Activated naive CD8-positive, alpha-beta T cell treated with anti-CD3 and anti-CD28 coated beads, Interleukin-2, amount 10 ng/mL, durations not matched to agents 7 days and 5 days (primary cell): Measurements from ENCODE around the gene C14orf119. TPM values are rescaled to one million over a fixed set of nuclear protein-coding genes. Genes with fewer than 3 reads are reported as not detected.

Experiments used
- ATAC-seq: fragments of 150-1000 bp; cut with Tn5 transposase; one replicate; pipeline ENCODE4 v1.10.0; 2021; ENCODE audit warnings: low read depth, moderate library complexity
- POLR2A ChIA-PET: fragments of 350-600 bp; sonication (Branson Sonifier 250); formaldehyde crosslinking; loops from one replicate; lab custom pipeline; 2021; ENCODE audit warnings: antibody characterized with exemption; lab: Charles Lee
- DNase-seq: peaks from one replicate; pipeline ENCODE4 v3.0.0; 2021
- H3K27ac Mint-ChIP-seq: one replicate; pipeline ENCODE4 v1.8.0; 2022; ENCODE audit warnings: mild to moderate bottlenecking, mixed read lengths
- H3K27me3 Mint-ChIP-seq: one replicate; pipeline ENCODE4 v1.8.0; 2022; ENCODE audit warnings: mild to moderate bottlenecking, moderate library complexity, mixed read lengths
- H3K36me3 Mint-ChIP-seq: one replicate; pipeline ENCODE4 v1.8.0; 2021; ENCODE audit warnings: mild to moderate bottlenecking, mixed read lengths
- H3K4me1 Mint-ChIP-seq: one replicate; pipeline ENCODE4 v1.8.0; 2021; ENCODE audit warnings: mixed read lengths
- H3K4me3 Mint-ChIP-seq: one replicate; pipeline ENCODE4 v1.8.0; 2022; ENCODE audit warnings: mild to moderate bottlenecking, moderate library complexity, mixed read lengths
- H3K9me3 Mint-ChIP-seq: one replicate; pipeline ENCODE4 v1.8.0; 2021; ENCODE audit warnings: mixed read lengths
- total RNA-seq, 2 experiments: library from RNA; stranded (reverse); gene quantifications; one replicate each; pipeline ENCODE4 v1.2.3, GENCODE V29; 2021

The C14orf119 gene
- total RNA-seq, 2 experiments from 2014 or later, result 46.6 to 47.4 TPM

DNA sequence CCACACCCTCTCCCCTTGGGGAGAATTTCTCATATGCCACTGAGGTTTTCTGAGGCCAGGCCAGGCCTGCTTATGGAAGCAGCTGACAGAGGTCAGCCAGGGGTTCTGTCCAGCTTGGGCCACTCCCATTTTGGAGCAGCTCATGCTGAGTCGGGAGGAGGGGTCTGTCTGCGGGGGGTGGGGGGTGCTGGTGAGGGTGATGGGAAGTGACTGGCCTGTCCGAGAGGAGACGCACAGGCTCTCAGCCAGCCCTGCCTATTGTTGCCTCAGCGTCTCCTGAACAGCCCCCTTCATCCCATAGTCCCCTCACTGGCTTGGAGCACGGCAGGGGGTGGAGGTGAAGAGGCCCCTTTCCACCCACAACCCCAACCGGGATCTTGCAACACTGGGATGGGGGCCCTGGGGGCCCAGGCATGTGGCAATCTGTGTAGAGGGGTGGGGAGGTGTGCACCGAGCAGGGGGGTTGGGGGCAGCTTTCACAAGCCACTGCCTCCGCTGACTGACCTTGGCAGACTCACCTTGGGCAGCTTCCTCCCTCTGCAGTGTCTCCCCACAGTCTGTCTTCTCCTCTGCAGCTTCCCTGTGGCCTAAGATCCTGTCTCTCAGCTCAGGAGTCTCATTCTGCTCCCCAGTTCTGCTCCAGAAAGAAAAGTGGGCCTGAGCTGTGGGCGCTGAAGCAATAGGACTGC, 18.3 kb downstream of the C14orf119 start:
- peaks cover 8% of the 10 kb centered on the region for H3K4me1 Mint-ChIP-seq
- no peak for ATAC-seq
- no peak for DNase-seq
- no peak overlapping the region for H3K27ac Mint-ChIP-seq
- H3K4me3 Mint-ChIP-seq, result no peak overlapping the region
- POLR2A ChIA-PET, result no interaction called here
- no peaks in the 10 kb centered on the region for H3K9me3 Mint-ChIP-seq
- no peaks in the 10 kb centered on the region for H3K36me3 Mint-ChIP-seq
- H3K27me3 Mint-ChIP-seq, result peaks cover 5% of the 10 kb centered on the region

- H3K9me3 Mint-ChIP-seq, result no peaks in the 10 kb centered on the region
- DNase-seq, result no peak
- no peak for ATAC-seq
- POLR2A ChIA-PET, result interaction anchor here (0.5 kb wide), 1 partner anchor 65 kb away, joined by 3 read pairs; no protein-coding TSS in a partner anchor
- peaks cover 2% of the 10 kb centered on the region for H3K27me3 Mint-ChIP-seq
- H3K4me3 Mint-ChIP-seq, result no peak overlapping the region
- no peaks in the 10 kb centered on the region for H3K36me3 Mint-ChIP-seq
- H3K27ac Mint-ChIP-seq, result peak overlapping the region; percentile 7
- H3K4me1 Mint-ChIP-seq, result peaks cover 9% of the 10 kb centered on the region
Measured at GRCh38 chr14:23114120-23114458, 18.8 kb downstream of the C14orf119 start.

- Mint-ChIP-seq H3K27ac (no peak overlapping the region), H3K27me3 (peaks cover 2% of the 10 kb centered on the region), H3K9me3 (no peaks in the 10 kb centered on the region), H3K4me1 (peaks cover 14% of the 10 kb centered on the region), H3K4me3 (no peak overlapping the region), H3K36me3 (no peaks in the 10 kb centered on the region)
- DNase-seq, result no peak
- POLR2A ChIA-PET, result interaction anchor here (0.5 kb wide), 1 partner anchor 65 kb away, joined by 3 read pairs; no protein-coding TSS in a partner anchor
- no peak for ATAC-seq
Measured at GRCh38 chr14:23114669-23115038, 19.3 kb downstream of the C14orf119 start.

DNA sequence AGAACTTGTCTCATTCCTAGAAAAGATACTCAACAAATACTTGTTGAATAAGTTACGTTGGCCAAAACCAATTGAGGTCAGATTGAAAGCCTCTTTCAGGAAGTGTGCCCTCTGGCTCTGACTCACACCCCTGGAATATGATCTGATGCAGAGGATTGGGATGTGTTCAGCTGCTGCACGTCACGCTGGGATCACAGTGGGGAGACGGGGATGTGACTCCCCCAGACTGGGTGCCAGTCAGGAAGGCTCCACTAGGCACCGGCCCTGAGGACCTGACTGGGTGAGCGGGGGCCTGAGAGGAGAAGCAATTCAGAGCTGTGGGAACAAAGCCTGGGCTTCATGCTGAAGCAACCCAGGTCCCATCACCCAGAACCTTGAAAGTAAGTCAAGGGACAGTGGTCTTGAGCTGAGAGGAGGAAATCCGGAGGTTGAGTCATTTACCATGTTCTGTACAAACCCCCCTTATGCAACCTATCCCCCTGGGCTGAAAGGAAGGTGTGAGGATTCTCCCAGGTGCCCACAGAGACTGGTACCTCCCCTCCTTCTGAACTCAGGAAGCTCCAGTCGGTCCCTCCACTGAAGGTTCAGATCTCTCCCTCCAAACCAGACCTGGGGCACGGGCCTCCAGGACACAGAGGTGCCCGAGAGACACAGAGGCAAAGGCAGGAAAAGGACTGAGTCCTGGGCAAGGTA, 19.9 kb downstream of the C14orf119 start:
- H3K4me1 Mint-ChIP-seq, result peaks cover 18% of the 10 kb centered on the region
- POLR2A ChIA-PET, result no interaction called here
- peaks cover 2% of the 10 kb centered on the region for H3K27me3 Mint-ChIP-seq
- no peaks in the 10 kb centered on the region for H3K36me3 Mint-ChIP-seq
- no peak overlapping the region for H3K4me3 Mint-ChIP-seq
- H3K9me3 Mint-ChIP-seq, result no peaks in the 10 kb centered on the region
- ATAC-seq (no peak), DNase-seq (no peak)
- no peak overlapping the region for H3K27ac Mint-ChIP-seq

DNA sequence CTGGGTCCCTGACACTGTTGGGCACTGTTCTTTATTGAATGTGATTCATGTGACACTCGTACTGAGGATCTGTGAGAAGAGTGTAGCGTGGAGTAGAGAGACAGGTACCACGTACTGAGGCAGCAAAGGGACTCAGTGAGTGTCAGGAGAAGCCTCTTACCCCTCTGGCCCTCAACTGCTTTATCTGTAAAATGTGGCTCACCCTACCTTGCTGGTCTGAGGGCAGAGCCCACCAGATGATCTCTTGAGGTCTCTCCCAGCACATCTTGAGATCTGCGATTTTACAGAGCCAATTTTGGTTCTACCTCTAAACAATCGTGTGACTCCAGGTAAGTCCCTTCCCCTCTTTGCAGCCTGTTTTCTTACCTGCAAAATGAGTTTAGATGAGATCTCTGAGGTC, 20.6 kb downstream of the C14orf119 start:
- Mint-ChIP-seq H3K36me3 (no peaks in the 10 kb centered on the region), H3K9me3 (no peaks in the 10 kb centered on the region), H3K27ac (no peak overlapping the region), H3K4me3 (no peak overlapping the region), H3K27me3 (peaks cover 2% of the 10 kb centered on the region), H3K4me1 (peaks cover 26% of the 10 kb centered on the region)
- no peak for ATAC-seq
- DNase-seq, result no peak
- POLR2A ChIA-PET, result no interaction called here

DNA sequence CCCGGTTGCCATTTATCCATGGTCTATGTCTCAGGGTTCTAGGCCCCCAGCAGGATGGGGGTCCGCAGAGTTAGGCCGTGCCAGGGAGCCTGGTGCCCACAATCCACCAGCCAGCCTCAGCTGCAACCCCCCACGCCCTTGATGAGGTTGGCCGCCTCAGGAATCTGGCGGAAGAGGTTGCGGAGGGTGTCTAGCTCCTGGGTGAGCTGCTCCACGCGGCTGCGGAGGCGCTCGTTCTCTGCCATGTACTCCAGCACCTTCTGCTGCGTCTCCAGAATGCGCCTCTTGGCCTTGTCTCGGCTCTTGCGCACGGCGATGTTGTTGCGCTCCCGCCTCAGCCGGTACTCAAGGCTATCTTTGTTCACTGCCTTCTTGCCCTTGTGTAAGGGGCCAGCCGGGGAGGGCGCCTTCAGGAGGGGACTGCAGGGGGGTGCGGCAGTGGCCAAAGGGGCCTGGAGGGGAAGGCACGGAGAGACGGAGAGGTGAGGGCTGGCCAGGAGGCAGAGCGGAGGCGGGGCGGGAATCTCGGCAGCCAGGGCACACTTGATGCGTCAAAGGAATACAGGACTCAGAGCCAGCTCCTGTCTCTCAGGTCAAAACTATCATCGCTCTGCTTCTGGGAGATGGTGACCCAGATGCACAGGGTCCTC, 22.2 kb downstream of the C14orf119 start:
- Mint-ChIP-seq H3K9me3 (no peaks in the 10 kb centered on the region), H3K27me3 (peaks cover 2% of the 10 kb centered on the region), H3K4me3 (no peak overlapping the region), H3K27ac (no peak overlapping the region), H3K36me3 (no peaks in the 10 kb centered on the region), H3K4me1 (peaks cover 32% of the 10 kb centered on the region)
- DNase-seq, result no peak
- no peak for ATAC-seq
- POLR2A ChIA-PET, result interaction anchor here (1.1 kb wide), 1 partner anchor 23 kb away, joined by 4 read pairs; the partner anchor contains the start of genes ACIN1 and C14orf119

DNA sequence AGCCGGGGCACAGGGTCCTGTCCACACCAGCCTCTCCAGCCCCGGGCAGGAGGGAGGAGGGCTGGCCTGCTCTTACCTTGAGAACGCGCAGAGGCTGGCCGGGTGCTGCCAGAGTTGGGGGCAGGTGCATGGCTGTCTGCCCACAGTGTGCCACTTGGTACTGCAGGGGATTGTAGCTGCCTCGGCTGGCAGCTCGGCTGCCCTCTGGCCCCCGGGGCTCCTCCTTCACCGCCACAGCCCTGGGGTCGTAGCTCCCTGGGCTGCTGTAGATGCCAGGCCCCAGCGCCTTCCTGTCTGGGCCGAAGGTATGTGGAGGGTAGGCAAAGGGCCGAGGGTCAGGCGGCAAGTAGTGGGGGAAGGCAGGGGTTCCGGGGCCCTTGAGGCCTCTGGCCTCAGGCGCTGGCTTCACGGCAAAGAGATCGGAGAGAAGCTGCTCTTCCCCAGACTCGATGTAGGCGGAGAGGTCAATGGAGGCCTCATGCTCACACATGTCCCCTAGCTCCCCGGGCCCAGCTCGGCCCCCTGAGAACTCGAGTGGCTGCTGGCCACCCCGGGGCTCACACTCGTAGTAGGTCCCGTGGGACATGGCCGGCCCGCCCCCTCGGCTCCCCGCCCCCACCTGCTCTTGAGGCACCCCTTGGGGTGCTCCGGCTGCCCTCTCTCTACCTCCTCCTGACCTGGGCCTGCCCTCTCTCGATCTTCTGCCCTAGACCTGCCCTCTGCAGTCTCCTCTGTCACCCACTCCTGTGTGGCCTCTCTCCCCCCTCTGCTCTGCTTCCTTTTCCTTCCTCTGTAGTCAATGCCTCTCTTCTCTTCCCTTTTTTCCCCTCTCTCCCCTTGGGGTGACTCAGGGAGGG, 23.4 kb downstream of the C14orf119 start, which contains the start of gene CEBPE:
CEBPE (minus strand) TSS at position 750 of the 857 bp plus-strand sequence; CDS start at position 586, 164 bp downstream.
- POLR2A ChIA-PET, result interaction anchor here (1.0 to 4.2 kb wide), 7 partner anchors 9 to 202 kb away, joined by 3 to 42 read pairs (median 11); partner anchors contain the start of genes ACIN1, C14orf119, PABPN1 and PPP1R3E
- Mint-ChIP-seq H3K27ac (peak within 1 kb of the TSS; percentile 96), H3K9me3 (no peaks in the 10 kb centered on the region), H3K36me3 (no peaks in the 10 kb centered on the region), H3K4me1 (peaks cover 32% of the 10 kb centered on the region), H3K4me3 (peak within 1 kb of the TSS; percentile 65), H3K27me3 (peaks cover 2% of the 10 kb centered on the region)
- no peak for ATAC-seq
- DNase-seq, result no peak

- H3K36me3 Mint-ChIP-seq, result no peaks in the 10 kb centered on the region
- H3K4me3 Mint-ChIP-seq, result peak overlapping the region; percentile 65
- DNase-seq (peak; percentile 69), ATAC-seq (peak; percentile 70)
- H3K27ac Mint-ChIP-seq, result peak overlapping the region; percentile 96
- POLR2A ChIA-PET, result interaction anchor here (0.5 to 4.2 kb wide), 14 partner anchors 10 to 351 kb away, joined by 3 to 42 read pairs (median 4); partner anchors contain the start of genes ACIN1, C14orf119, PABPN1 and PPP1R3E
- H3K27me3 Mint-ChIP-seq, result no peaks in the 10 kb centered on the region
- peaks cover 28% of the 10 kb centered on the region for H3K4me1 Mint-ChIP-seq
- H3K9me3 Mint-ChIP-seq, result no peaks in the 10 kb centered on the region
Measured at GRCh38 chr14:23119363-23120327, 24.3 kb downstream of the C14orf119 start.

DNA sequence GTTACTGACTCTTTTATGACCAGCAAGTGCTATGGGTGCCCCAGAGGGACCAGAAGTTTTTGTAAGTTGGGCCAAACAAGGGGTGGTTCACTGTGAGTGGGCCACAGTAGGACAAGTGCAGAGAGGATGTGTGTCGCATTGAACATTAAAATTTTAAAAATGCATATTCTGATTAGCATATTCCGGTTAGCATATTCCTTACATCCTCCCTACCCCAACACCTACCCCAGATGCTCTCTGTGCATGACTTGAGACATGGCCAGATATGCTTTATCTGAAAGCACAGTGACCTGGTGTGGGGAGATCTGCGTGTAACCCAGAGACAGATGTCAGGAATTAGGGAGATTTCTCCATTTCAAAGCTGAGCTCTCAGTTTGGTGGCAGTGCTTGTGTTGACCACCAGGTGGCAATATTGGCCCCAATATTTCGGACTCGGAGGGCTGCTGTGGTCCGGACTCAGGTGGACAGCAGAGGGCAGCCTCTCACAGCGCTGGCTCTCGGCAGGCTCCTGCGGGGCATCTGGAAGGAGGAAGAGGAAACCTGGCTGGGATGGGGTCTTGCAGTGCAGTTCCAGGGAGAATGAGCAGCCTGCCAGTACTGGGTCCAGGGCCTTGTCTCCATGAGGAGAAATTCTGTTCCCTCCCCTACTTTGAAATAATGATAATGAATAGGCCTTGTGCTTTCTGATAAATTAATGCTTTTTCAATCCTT, 25.4 kb downstream of the C14orf119 start:
- Mint-ChIP-seq H3K27me3 (no peaks in the 10 kb centered on the region), H3K27ac (peak overlapping the region; percentile 96), H3K4me3 (peak overlapping the region; percentile 65), H3K4me1 (peaks cover 28% of the 10 kb centered on the region), H3K9me3 (no peaks in the 10 kb centered on the region), H3K36me3 (no peaks in the 10 kb centered on the region)
- DNase-seq (peak; percentile 82), ATAC-seq (peak; percentile 53)
- POLR2A ChIA-PET, result interaction anchor here (0.6 to 4.2 kb wide), 11 partner anchors 11 to 200 kb away, joined by 3 to 42 read pairs (median 10); partner anchors contain the start of genes ACIN1, C14orf119, PABPN1 and PPP1R3E

DNA sequence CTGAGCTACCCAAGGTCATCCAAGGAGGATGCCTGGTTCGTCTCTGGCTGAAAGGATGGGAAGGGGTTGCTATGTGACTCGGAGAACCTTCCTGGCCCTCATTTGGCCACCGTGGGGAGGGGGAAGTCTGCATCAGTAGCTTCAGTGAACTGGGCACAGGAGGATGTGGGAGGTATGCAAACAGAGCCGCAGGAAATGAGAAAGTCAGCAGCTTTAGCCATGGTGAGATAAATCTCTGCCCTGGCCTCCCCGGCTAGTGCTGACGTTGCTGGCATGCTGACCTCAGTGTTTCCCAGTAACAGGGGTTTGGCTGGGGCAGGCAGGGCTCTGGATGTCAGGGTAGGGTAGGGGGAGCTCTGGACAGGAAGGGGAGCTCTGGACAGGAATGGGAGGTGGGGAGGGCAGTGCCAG, 26.1 kb downstream of the C14orf119 start:
- Mint-ChIP-seq H3K9me3 (no peaks in the 10 kb centered on the region), H3K4me1 (peaks cover 28% of the 10 kb centered on the region), H3K36me3 (no peaks in the 10 kb centered on the region), H3K4me3 (peak overlapping the region; percentile 65), H3K27me3 (no peaks in the 10 kb centered on the region), H3K27ac (peak overlapping the region; percentile 96)
- ATAC-seq, result no peak
- DNase-seq, result no peak
- POLR2A ChIA-PET, result interaction anchor here (0.6 to 4.2 kb wide), 6 partner anchors 26 to 181 kb away, joined by 3 to 42 read pairs (median 13); partner anchors contain the start of genes ACIN1, C14orf119, PPP1R3E and SLC7A8

DNA sequence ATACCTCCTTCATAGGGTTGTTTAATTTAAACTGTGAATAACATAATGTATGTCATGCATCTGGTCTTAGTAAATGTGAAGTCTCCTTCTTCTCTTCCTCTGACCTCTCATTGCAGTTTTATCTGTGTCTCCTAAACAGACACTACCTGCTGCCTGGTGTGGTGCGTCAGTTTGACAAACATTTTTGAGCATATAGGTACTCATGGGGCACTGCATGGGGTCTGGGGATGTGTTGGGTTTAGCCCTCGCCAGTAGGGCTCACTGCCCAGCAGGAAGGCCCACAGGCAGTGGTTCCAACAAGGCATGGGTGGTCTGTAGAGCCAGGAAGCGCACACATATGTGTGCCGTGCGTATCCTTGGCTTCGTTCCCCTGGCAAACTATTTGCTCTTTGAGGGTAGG, 26.8 kb downstream of the C14orf119 start:
- no peak for ATAC-seq
- POLR2A ChIA-PET, result interaction anchor here (1.7 to 4.2 kb wide), 3 partner anchors 27 to 180 kb away, joined by 9 to 42 read pairs (median 15); partner anchors contain the start of genes ACIN1, C14orf119 and PPP1R3E
- Mint-ChIP-seq H3K36me3 (no peaks in the 10 kb centered on the region), H3K4me3 (no peak overlapping the region), H3K27ac (no peak overlapping the region), H3K4me1 (peaks cover 28% of the 10 kb centered on the region), H3K9me3 (no peaks in the 10 kb centered on the region), H3K27me3 (no peaks in the 10 kb centered on the region)
- DNase-seq, result no peak
